ENCODE results near the gene TAL2. TPM values are rescaled to one million over a fixed set of nuclear protein-coding genes. Genes with fewer than 3 reads are reported as not detected.

The TAL2 gene
- not detected for total RNA-seq
- long read RNA-seq, result 0 reads

GRCh38 chr9:105662184-105663104, at the start of gene TAL2:
Gene TAL2 (plus strand): TSS chr9:105662457. CDS start chr9:105662497, 40 bp downstream.
- intact Hi-C loops (cut with DNase I), result no loop called here
- no peak for DNase-seq (ENCODE audit: low spot score)

GRCh38 chr9:105621001-105621400, 41.3 kb upstream of the TAL2 start:
- no peak for DNase-seq (ENCODE audit: low spot score)
- intact Hi-C loops (cut with DNase I), result no loop called here

- intact Hi-C loops (cut with DNase I), result no loop called here
- no peak for DNase-seq (ENCODE audit: low spot score)
These were observed 37.2 kb upstream of the TAL2 start for GRCh38 chr9:105625088-105625487.

- intact Hi-C loops (cut with DNase I), result no loop called here
- no peak for DNase-seq (ENCODE audit: low spot score)
These were observed 29.4 kb upstream of the TAL2 start for GRCh38 chr9:105632807-105633206.

- no peak for DNase-seq (ENCODE audit: low spot score)
- intact Hi-C loops (cut with DNase I), result no loop called here
These were observed 28.8 kb upstream of the TAL2 start for GRCh38 chr9:105633411-105633810.

GRCh38 chr9:105636331-105636730, 25.9 kb upstream of the TAL2 start:
- intact Hi-C loops (cut with DNase I), result no loop called here

GRCh38 chr9:105637787-105638395, 24.4 kb upstream of the TAL2 start:
- no peak for DNase-seq (ENCODE audit: low spot score)
- intact Hi-C loops (cut with DNase I), result no loop called here

More at GRCh38 chr9:105636331-105636730, 25.9 kb upstream of the TAL2 start:
- no peak for DNase-seq (ENCODE audit: low spot score)

- no peak for DNase-seq (ENCODE audit: low spot score)
- intact Hi-C loops (cut with DNase I), result no loop called here
These were observed 22.3 kb upstream of the TAL2 start for GRCh38 chr9:105639936-105640335.

GRCh38 chr9:105643795-105644194, 18.5 kb upstream of the TAL2 start:
- intact Hi-C loops (cut with DNase I), result no loop called here

GRCh38 chr9:105646879-105647594, 15.2 kb upstream of the TAL2 start:
- intact Hi-C loops (cut with DNase I), result no loop called here

More at GRCh38 chr9:105643795-105644194, 18.5 kb upstream of the TAL2 start:
- no peak for DNase-seq (ENCODE audit: low spot score)

GRCh38 chr9:105647595-105648349, 14.5 kb upstream of the TAL2 start:
- intact Hi-C loops (cut with DNase I), result no loop called here
- no peak for DNase-seq (ENCODE audit: low spot score)

More at GRCh38 chr9:105646879-105647594, 15.2 kb upstream of the TAL2 start:
- no peak for DNase-seq (ENCODE audit: low spot score)

GRCh38 chr9:105651806-105652205, 10.5 kb upstream of the TAL2 start:
- DNase-seq (ENCODE audit: low spot score), result no peak
- intact Hi-C loops (cut with DNase I), result no loop called here

GRCh38 chr9:105656131-105656921, 5.9 kb upstream of the TAL2 start:
- intact Hi-C loops (cut with DNase I), result loop anchor here (5.0 kb wide), 1 partner anchor 56 kb away; no protein-coding TSS in a partner anchor
- DNase-seq (ENCODE audit: low spot score), result no peak

GRCh38 chr9:105658351-105658750, 3.9 kb upstream of the TAL2 start:
- intact Hi-C loops (cut with DNase I), result loop anchor here (5.0 kb wide), 1 partner anchor 54 kb away; no protein-coding TSS in a partner anchor
- DNase-seq (ENCODE audit: low spot score), result no peak

GRCh38 chr9:105661011-105661410, 1.2 kb upstream of the TAL2 start:
- no peak for DNase-seq (ENCODE audit: low spot score)
- intact Hi-C loops (cut with DNase I), result no loop called here

GRCh38 chr9:105663914-105664313, 1.7 kb downstream of the TAL2 start:
- intact Hi-C loops (cut with DNase I), result no loop called here
- no peak for DNase-seq (ENCODE audit: low spot score)

GRCh38 chr9:105667867-105668266, 5.6 kb downstream of the TAL2 start:
- DNase-seq (ENCODE audit: low spot score), result no peak
- intact Hi-C loops (cut with DNase I), result no loop called here

- intact Hi-C loops (cut with DNase I), result no loop called here
- no peak for DNase-seq (ENCODE audit: low spot score)
These were observed 8.1 kb downstream of the TAL2 start for GRCh38 chr9:105670315-105670714.

GRCh38 chr9:105670775-105671174, 8.5 kb downstream of the TAL2 start:
- DNase-seq (ENCODE audit: low spot score), result no peak
- intact Hi-C loops (cut with DNase I), result no loop called here

Data from cardiac septum (tissue), 1 donor.